Measurements from ENCODE around the gene PUS7L.
"Not testable (repeated sequence)": the region's sequence is repeated elsewhere in the genome, so short reads cannot be mapped to it uniquely, and the experiment has no call there.

PUS7L gene

DNA sequence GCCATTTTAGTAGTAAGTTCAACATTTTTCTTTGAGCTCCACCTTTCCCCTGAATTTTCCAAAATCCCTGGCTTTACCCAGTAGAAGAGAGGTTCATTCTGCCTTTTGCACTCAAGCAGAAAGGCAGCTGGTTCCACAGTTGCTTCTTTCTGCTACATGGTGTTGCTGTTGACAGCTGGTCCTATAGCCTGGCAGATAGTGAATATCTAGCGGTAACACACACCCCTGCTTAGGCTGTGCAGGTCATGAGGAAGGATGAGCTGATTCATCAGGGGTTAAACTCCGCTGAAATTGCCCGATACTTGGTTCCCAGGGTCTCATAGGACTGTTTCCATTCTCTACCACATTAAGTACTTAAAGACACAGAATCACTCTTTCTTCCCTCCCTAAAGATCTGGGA lies 62.4 kb downstream of the PUS7L start:
- FAIRE-seq: no peak
- TF ChIP-seq, protein P1, sequence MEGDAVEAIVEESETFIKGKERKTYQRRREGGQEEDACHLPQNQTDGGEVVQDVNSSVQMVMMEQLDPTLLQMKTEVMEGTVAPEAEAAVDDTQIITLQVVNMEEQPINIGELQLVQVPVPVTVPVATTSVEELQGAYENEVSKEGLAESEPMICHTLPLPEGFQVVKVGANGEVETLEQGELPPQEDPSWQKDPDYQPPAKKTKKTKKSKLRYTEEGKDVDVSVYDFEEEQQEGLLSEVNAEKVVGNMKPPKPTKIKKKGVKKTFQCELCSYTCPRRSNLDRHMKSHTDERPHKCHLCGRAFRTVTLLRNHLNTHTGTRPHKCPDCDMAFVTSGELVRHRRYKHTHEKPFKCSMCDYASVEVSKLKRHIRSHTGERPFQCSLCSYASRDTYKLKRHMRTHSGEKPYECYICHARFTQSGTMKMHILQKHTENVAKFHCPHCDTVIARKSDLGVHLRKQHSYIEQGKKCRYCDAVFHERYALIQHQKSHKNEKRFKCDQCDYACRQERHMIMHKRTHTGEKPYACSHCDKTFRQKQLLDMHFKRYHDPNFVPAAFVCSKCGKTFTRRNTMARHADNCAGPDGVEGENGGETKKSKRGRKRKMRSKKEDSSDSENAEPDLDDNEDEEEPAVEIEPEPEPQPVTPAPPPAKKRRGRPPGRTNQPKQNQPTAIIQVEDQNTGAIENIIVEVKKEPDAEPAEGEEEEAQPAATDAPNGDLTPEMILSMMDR (IDR thresholded peaks at IDR 0.05; ENCODE audit: insufficient read depth, missing control alignments): no peak
- no peak for DNase-seq (ENCODE audit: insufficient read length, low spot score)

DNA sequence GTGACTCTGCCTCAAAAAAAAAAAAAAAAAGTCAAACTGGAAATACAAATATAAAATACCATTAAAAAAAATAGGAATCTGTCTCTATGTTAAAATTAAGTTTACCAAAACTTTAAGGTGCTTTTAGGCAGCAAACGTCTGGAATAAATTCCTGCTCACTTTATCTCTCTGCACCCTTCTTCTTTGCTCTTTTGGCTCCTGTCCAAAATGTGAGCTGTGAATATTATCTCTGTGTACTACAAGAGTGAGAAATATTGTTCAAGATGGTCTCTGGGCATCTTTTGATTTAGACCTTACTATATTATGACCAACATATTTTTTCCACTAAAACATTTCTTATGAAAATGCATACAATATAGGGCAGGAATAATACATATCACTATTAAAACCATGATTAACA lies 63.7 kb downstream of the PUS7L start:
- DNase-seq (ENCODE audit: insufficient read length, low spot score) (no peak), FAIRE-seq (no peak)
- TF ChIP-seq, protein P1 (IDR thresholded peaks at IDR 0.05; ENCODE audit: insufficient read depth, missing control alignments): no peak

DNA sequence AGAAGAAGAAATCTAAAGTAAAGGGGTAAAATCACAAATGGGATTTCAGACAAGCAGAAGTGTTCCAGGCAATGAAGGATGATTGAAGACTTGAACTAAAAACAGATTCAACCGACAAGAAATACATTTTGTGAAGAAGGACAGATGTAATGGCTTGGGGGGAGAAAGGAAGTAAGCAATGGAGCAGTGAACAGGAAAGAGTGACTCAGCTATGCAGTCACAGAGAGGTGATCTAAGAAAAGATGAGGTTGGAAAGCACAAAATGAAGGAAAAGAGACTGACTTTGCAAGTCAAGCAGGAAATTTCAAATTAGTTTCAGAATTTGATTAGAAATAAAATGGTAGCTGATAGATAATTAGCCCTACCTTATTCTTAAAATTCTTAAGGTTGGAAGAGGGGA lies 66.5 kb downstream of the PUS7L start:
- TF ChIP-seq, protein P1 (IDR thresholded peaks at IDR 0.05; ENCODE audit: insufficient read depth, missing control alignments): no peak
- DNase-seq (ENCODE audit: insufficient read length, low spot score) (no peak), FAIRE-seq (no peak)

DNA sequence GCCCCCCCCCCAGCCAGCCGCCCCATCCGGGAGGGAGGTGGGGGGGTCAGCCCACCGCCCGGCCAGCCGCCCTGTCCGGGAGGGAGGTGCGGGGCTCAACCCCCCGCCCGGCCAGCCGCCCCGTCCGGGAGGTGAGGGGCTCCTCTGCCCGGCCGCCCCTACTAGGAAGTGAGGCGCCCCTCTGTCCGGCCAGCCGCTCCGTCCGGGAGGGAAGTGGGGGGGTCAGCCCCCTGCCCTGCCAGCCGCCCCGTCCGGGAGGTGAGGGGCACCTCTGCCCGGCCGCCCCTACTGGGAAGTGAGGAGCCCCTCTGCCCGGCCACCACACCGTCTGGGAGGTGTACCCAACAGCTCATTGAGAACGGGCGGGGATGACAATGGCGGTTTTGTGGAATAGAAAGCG lies 73.1 kb downstream of the PUS7L start:
- not testable (repeated sequence) for FAIRE-seq; DNase-seq (ENCODE audit: insufficient read length, low spot score)

DNA sequence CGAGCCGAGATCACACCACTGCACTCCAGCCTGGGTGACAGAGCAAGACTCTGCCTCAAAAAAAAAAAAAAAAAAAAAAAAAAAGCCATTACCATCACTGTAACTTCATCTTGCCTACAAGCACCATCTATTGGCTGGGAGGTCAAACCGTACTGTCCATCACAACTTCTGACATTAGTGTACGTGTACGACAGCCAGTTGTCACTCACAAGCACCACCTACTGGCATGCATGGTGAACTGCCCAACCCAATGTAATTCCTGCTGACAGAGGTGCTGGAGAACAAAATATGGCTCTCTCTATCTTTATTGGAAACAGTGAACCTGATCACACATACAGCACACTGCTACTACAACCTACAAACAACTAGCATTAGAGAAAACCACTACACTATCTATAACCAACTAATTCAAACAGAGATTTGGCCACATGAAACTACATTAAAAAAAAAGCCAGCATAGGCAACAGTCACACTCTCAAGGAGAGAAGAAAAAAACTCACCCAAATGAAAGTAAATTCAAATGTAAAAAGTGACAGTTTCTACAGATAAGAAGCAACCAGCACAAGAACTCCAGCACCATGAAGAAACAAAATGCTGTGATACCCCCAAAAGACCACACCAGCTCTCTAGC lies 82.3 kb downstream of the PUS7L start:
- no peak for FAIRE-seq

DNA sequence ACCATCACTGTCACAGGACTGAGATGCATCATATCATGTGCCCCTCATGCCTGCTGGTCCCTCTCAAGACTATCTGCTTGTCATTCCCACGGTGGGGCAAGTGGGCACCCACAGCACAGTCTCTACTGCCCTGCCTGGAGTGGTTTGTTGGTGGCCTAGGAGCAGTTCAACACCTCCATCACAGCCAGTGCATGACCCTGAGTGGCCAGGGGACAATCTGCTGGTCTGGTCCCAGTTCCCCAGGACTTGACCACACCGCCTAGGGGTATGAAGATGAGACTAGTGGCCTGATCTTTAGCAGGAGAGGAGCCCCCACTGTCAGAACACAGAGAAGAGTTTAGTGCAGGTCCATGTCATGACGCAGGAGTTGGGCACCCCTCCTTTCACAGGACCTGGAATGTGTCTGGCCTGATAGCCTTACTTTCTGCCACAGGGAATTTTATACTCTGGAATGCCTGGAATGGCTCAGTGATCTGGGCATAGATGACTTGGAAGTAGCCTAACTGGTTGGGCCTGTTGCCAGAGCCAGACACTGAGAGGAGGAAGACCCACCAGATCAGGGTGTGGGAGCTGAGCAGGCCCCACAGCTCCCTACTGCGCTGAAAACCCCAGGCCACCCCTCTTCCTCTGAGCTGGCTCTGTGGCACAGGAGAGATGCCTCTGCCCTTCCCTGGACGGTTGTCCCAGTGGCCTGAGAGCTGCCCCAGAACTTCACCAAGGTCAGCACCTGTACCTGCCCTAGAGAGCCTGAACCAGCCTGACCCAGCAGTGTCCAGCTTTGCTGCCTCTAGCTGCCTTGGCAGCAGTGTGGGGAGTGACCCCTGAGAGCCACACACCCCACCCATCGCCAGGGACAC lies 83.3 kb downstream of the PUS7L start:
- no peak for FAIRE-seq
- TF ChIP-seq, protein P1 (IDR thresholded peaks at IDR 0.05; ENCODE audit: insufficient read depth, missing control alignments): no peak
- no peak for DNase-seq (ENCODE audit: insufficient read length, low spot score)

More for the DNA sequence above, 82.3 kb downstream of the PUS7L start:
- no peak for DNase-seq (ENCODE audit: insufficient read length, low spot score)
- TF ChIP-seq, protein P1 (IDR thresholded peaks at IDR 0.05; ENCODE audit: insufficient read depth, missing control alignments): peak; percentile 40

DNA sequence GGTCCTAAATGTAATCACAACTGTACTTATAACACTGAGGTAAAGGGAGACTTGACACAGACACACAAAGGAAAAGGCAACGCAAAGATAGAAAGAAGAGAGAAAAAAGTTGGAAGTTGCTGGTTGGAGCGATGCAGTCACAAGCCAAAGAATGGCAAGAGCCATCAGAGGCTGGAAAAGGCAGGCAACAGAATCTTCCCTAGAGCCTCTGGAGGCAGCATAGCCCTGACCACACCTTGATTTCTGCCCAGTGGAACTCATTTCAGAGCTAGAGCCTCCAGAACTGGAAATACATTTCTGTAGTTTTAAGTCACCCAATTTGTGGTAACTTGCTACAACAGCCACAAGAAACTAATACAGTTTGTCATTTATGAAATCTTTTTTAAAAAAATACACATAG lies 89.2 kb downstream of the PUS7L start:
- DNase-seq (ENCODE audit: insufficient read length, low spot score): no peak
- FAIRE-seq: no peak
- TF ChIP-seq, protein P1 (IDR thresholded peaks at IDR 0.05; ENCODE audit: insufficient read depth, missing control alignments): no peak
